Measurements from ENCODE around the gene CHN2.
"Not testable (repeated sequence)": the region's sequence is repeated elsewhere in the genome, so short reads cannot be mapped to it uniquely, and the experiment has no call there.

The CHN2 gene

GRCh38 chr7:29487424-29487823, 292.8 kb downstream of the CHN2 start:
- no peak for DNase-seq (ENCODE audit: low read depth, low spot score)

- DNase-seq (ENCODE audit: low read depth, low spot score): no peak
Observed at GRCh38 chr7:29488203-29488970, 293.8 kb downstream of the CHN2 start.

GRCh38 chr7:29488977-29489376, 294.4 kb downstream of the CHN2 start:
- no peak for DNase-seq (ENCODE audit: low read depth, low spot score)

GRCh38 chr7:29490094-29490607, 295.6 kb downstream of the CHN2 start:
- no peak for DNase-seq (ENCODE audit: low read depth, low spot score)

GRCh38 chr7:29494350-29494749, 299.8 kb downstream of the CHN2 start:
- no peak for DNase-seq (ENCODE audit: low read depth, low spot score)

- no peak for DNase-seq (ENCODE audit: low read depth, low spot score)
Observed at GRCh38 chr7:29495653-29496052, 301.1 kb downstream of the CHN2 start.

- DNase-seq (ENCODE audit: low read depth, low spot score): no peak
Observed at GRCh38 chr7:29496355-29497020, 301.9 kb downstream of the CHN2 start.

GRCh38 chr7:29499932-29500331, 305.4 kb downstream of the CHN2 start:
- DNase-seq (ENCODE audit: low read depth, low spot score): no peak

GRCh38 chr7:29500719-29501118, 306.1 kb downstream of the CHN2 start:
- no peak for DNase-seq (ENCODE audit: low read depth, low spot score)

- DNase-seq (ENCODE audit: low read depth, low spot score): no peak
Observed at GRCh38 chr7:29502133-29502532, 307.6 kb downstream of the CHN2 start.

- DNase-seq (ENCODE audit: low read depth, low spot score): no peak
Observed at GRCh38 chr7:29505931-29506330, 311.4 kb downstream of the CHN2 start.

GRCh38 chr7:29508608-29509007, 314.0 kb downstream of the CHN2 start:
- DNase-seq (ENCODE audit: low read depth, low spot score): no peak

- no peak for DNase-seq (ENCODE audit: low read depth, low spot score)
Observed at GRCh38 chr7:29510028-29510427, 315.5 kb downstream of the CHN2 start.

GRCh38 chr7:29511337-29511736, 316.8 kb downstream of the CHN2 start:
- no peak for DNase-seq (ENCODE audit: low read depth, low spot score)

GRCh38 chr7:29511851-29512250, 317.3 kb downstream of the CHN2 start:
- no peak for DNase-seq (ENCODE audit: low read depth, low spot score)

GRCh38 chr7:29516491-29516890, 321.9 kb downstream of the CHN2 start:
- no peak for DNase-seq (ENCODE audit: low read depth, low spot score)

GRCh38 chr7:29518616-29519015, 324.0 kb downstream of the CHN2 start:
- DNase-seq (ENCODE audit: low read depth, low spot score): no peak

GRCh38 chr7:29523728-29524127, 329.2 kb downstream of the CHN2 start:
- no peak for DNase-seq (ENCODE audit: low read depth, low spot score)

- no peak for DNase-seq (ENCODE audit: low read depth, low spot score)
Observed at GRCh38 chr7:29527505-29528108, 333.0 kb downstream of the CHN2 start.

GRCh38 chr7:29528526-29528925, 334.0 kb downstream of the CHN2 start:
- DNase-seq (ENCODE audit: low read depth, low spot score): not testable (repeated sequence)
